Activated CD8-positive, alpha-beta memory T cell treated with anti-CD3 and anti-CD28 coated beads for 36 hours (primary cell): Measurements from ENCODE around the gene LUZP1. TPM values are rescaled to one million over a fixed set of nuclear protein-coding genes. Genes with fewer than 3 reads are reported as not detected.
"Not testable (repeated sequence)": the region's sequence is repeated elsewhere in the genome, so short reads cannot be mapped to it uniquely, and the experiment has no call there.

Source experiments
- CTCF ChIA-PET: fragments of 350-600 bp; sonication (Branson Sonifier 250); formaldehyde crosslinking; loops from one replicate; lab custom pipeline; 2021; ENCODE audit warnings: antibody characterized with exemption; lab: Charles Lee
- POLR2A ChIA-PET: fragments of 350-600 bp; sonication (Branson Sonifier 250); formaldehyde crosslinking; loops from one replicate; lab custom pipeline; 2021; ENCODE audit warnings: antibody characterized with exemption; lab: Charles Lee
- total RNA-seq, 2 experiments: library from RNA; stranded (reverse); gene quantifications; one replicate each; pipeline ENCODE4 v1.2.3, GENCODE V29; 2021

The LUZP1 gene
- total RNA-seq, 2 experiments from 2014 or later, result 20.4 to 20.7 TPM

GRCh38 chr1:23193391-23194118, 24.9 kb upstream of the LUZP1 start:
- CTCF ChIA-PET, result interaction anchor here (1.1 kb wide), 2 partner anchors 9 to 100 kb away, joined by 3 to 5 read pairs; no protein-coding TSS in a partner anchor
- POLR2A ChIA-PET, result no interaction called here

GRCh38 chr1:23191199-23191598, 22.5 kb upstream of the LUZP1 start:
- CTCF ChIA-PET, result interaction anchor here (0.9 kb wide), 1 partner anchor 26 kb away, joined by 3 read pairs; the partner anchor contains the start of gene HTR1D
- POLR2A ChIA-PET, result no interaction called here

- CTCF ChIA-PET, result interaction anchor here (0.7 to 2.0 kb wide), 2 partner anchors 56 to 90 kb away, joined by 3 to 4 read pairs; no protein-coding TSS in a partner anchor
- POLR2A ChIA-PET, result not testable (repeated sequence)
Measured at GRCh38 chr1:23188936-23189452, 20.3 kb upstream of the LUZP1 start.

GRCh38 chr1:23188434-23188884, 19.8 kb upstream of the LUZP1 start:
- POLR2A ChIA-PET, result no interaction called here
- CTCF ChIA-PET, result interaction anchor here (1.0 kb wide), 1 partner anchor 101 kb away, joined by 3 read pairs; no protein-coding TSS in a partner anchor

GRCh38 chr1:23187637-23188036, 19.0 kb upstream of the LUZP1 start:
- CTCF ChIA-PET, result interaction anchor here (1.0 to 11.0 kb wide), 2 partner anchors 90 to 100 kb away, joined by 3 to 219 read pairs; no protein-coding TSS in a partner anchor
- POLR2A ChIA-PET, result no interaction called here

- POLR2A ChIA-PET, result no interaction called here
- CTCF ChIA-PET, result interaction anchor here (0.6 to 11.0 kb wide), 22 partner anchors 7 to 138 kb away, joined by 3 to 219 read pairs (median 4); partner anchors contain the start of gene LUZP1
Measured at GRCh38 chr1:23185381-23185780, 16.7 kb upstream of the LUZP1 start.

GRCh38 chr1:23184212-23184934, 15.7 kb upstream of the LUZP1 start:
- CTCF ChIA-PET, result interaction anchor here (0.6 to 11.0 kb wide), 30 partner anchors 8 to 264 kb away, joined by 3 to 219 read pairs (median 4); partner anchors contain the start of gene LUZP1
- POLR2A ChIA-PET, result interaction anchor here (2.8 kb wide), 1 partner anchor 85 kb away, joined by 6 read pairs; no protein-coding TSS in a partner anchor

GRCh38 chr1:23179862-23180261, 11.2 kb upstream of the LUZP1 start:
- CTCF ChIA-PET, result interaction anchor here (11.0 kb wide), 1 partner anchor 82 kb away, joined by 219 read pairs; no protein-coding TSS in a partner anchor
- POLR2A ChIA-PET, result no interaction called here

- ChIA-PET CTCF (interaction anchor here (11.0 kb wide), 1 partner anchor 82 kb away, joined by 219 read pairs; no protein-coding TSS in a partner anchor), POLR2A (no interaction called here)
Measured at GRCh38 chr1:23178950-23179349, 10.3 kb upstream of the LUZP1 start.

GRCh38 chr1:23178414-23178813, 9.8 kb upstream of the LUZP1 start:
- POLR2A ChIA-PET, result no interaction called here
- CTCF ChIA-PET, result interaction anchor here (11.0 kb wide), 1 partner anchor 81 kb away, joined by 219 read pairs; no protein-coding TSS in a partner anchor

GRCh38 chr1:23177438-23178380, 9.1 kb upstream of the LUZP1 start:
- ChIA-PET CTCF (interaction anchor here (11.0 kb wide), 1 partner anchor 80 kb away, joined by 219 read pairs; no protein-coding TSS in a partner anchor), POLR2A (no interaction called here)

- POLR2A ChIA-PET, result no interaction called here
- CTCF ChIA-PET, result interaction anchor here (1.3 to 11.0 kb wide), 2 partner anchors 8 to 80 kb away, joined by 5 to 219 read pairs; no protein-coding TSS in a partner anchor
Measured at GRCh38 chr1:23177031-23177430, 8.4 kb upstream of the LUZP1 start.

GRCh38 chr1:23174426-23175110, 5.9 kb upstream of the LUZP1 start:
- CTCF ChIA-PET, result interaction anchor here (1.3 to 3.1 kb wide), 2 partner anchors 10 to 76 kb away, joined by 6 to 19 read pairs; no protein-coding TSS in a partner anchor
- POLR2A ChIA-PET, result no interaction called here

GRCh38 chr1:23171181-23171755, 2.6 kb upstream of the LUZP1 start:
- ChIA-PET CTCF (interaction anchor here (1.0 kb wide), 1 partner anchor 13 kb away, joined by 5 read pairs; no protein-coding TSS in a partner anchor), POLR2A (interaction anchor here (0.6 kb wide), 1 partner anchor 122 kb away, joined by 4 read pairs; no protein-coding TSS in a partner anchor)

GRCh38 chr1:23169727-23170335, 1.2 kb upstream of the LUZP1 start:
- CTCF ChIA-PET, result interaction anchor here (0.7 to 2.3 kb wide), 2 partner anchors 15 to 71 kb away, joined by 5 to 9 read pairs; no protein-coding TSS in a partner anchor
- POLR2A ChIA-PET, result no interaction called here

- ChIA-PET POLR2A (interaction anchor here (0.7 kb wide), 1 partner anchor 67 kb away, joined by 4 read pairs; no protein-coding TSS in a partner anchor), CTCF (interaction anchor here (0.6 to 2.3 kb wide), 2 partner anchors 15 to 58 kb away, joined by 3 to 9 read pairs; no protein-coding TSS in a partner anchor)
Measured at GRCh38 chr1:23169195-23169575, 529 bp upstream of the LUZP1 start.
